BE2C (cell line): ENCODE results near the gene TBC1D8.

ENCODE experiments used
- DNase-seq: peaks from one replicate; pipeline ENCODE4 v3.0.0-alpha.2; 2020
- H3K27me3 ChIP-seq: fragments of 250-450 bp; sonication (Bioruptor Pico); 2 replicates; pipeline ENCODE4 v1.5.1; 2020; ENCODE audit warnings: mild to moderate bottlenecking
- H3K36me3 ChIP-seq: fragments of 250-450 bp; sonication (Bioruptor Pico); 2 replicates; pipeline ENCODE4 v1.5.1; 2020; ENCODE audit warnings: mild to moderate bottlenecking
- H3K4me1 ChIP-seq: fragments of 250-450 bp; sonication (Bioruptor Pico); 2 replicates; pipeline ENCODE4 v1.5.1; 2020
- H3K4me3 ChIP-seq: 2 replicates; pipeline ENCODE4 v1.5.1; 2011; ENCODE audit warnings: low read depth, low read length
- H3K9me3 ChIP-seq: fragments of 250-450 bp; sonication (Bioruptor Pico); 2 replicates; pipeline ENCODE4 v1.5.1; 2020
- CTCF ChIP-seq: IDR thresholded peaks from 2 replicates; pipeline ENCODE4 v1.5.1; 2012; ENCODE audit warnings: mild to moderate bottlenecking, low read depth, low read length

Gene TBC1D8

GRCh38 chr2:101135412-101136296 is 15.5 kb downstream of the TBC1D8 start:
- TF ChIP-seq CTCF: no peak
- Histone ChIP-seq H3K9me3 (no peaks in the 10 kb centered on the region), H3K4me3 (no peak overlapping the region), H3K27me3 (no peaks in the 10 kb centered on the region), H3K4me1 (no peaks in the 10 kb centered on the region), H3K36me3 (no peaks in the 10 kb centered on the region)
- no peak for DNase-seq

- Histone ChIP-seq H3K4me3 (no peak overlapping the region), H3K4me1 (no peaks in the 10 kb centered on the region), H3K27me3 (no peaks in the 10 kb centered on the region), H3K9me3 (no peaks in the 10 kb centered on the region), H3K36me3 (no peaks in the 10 kb centered on the region)
- TF ChIP-seq CTCF: no peak
- DNase-seq: no peak
Measured at GRCh38 chr2:101133492-101134100, 17.6 kb downstream of the TBC1D8 start.

- no peak for DNase-seq
- Histone ChIP-seq H3K36me3 (no peaks in the 10 kb centered on the region), H3K9me3 (no peaks in the 10 kb centered on the region), H3K4me1 (no peaks in the 10 kb centered on the region), H3K4me3 (no peak overlapping the region), H3K27me3 (no peaks in the 10 kb centered on the region)
- no peak for TF ChIP-seq CTCF
Measured at GRCh38 chr2:101132202-101132601, 19.0 kb downstream of the TBC1D8 start.

- no peaks in the 10 kb centered on the region for H3K9me3 ChIP-seq
- no peak for TF ChIP-seq CTCF
- no peak overlapping the region for H3K4me3 ChIP-seq
- no peak for DNase-seq
- no peaks in the 10 kb centered on the region for H3K27me3 ChIP-seq
- no peaks in the 10 kb centered on the region for H3K36me3 ChIP-seq
- H3K4me1 ChIP-seq: no peaks in the 10 kb centered on the region
Measured at GRCh38 chr2:101130081-101130480, 21.1 kb downstream of the TBC1D8 start.

GRCh38 chr2:101127319-101128056 is 23.7 kb downstream of the TBC1D8 start:
- no peaks in the 10 kb centered on the region for H3K4me1 ChIP-seq
- no peaks in the 10 kb centered on the region for H3K27me3 ChIP-seq
- TF ChIP-seq CTCF: no peak
- no peaks in the 10 kb centered on the region for H3K36me3 ChIP-seq
- no peak for DNase-seq
- no peak overlapping the region for H3K4me3 ChIP-seq
- no peaks in the 10 kb centered on the region for H3K9me3 ChIP-seq

GRCh38 chr2:101125808-101126207 is 25.4 kb downstream of the TBC1D8 start:
- Histone ChIP-seq H3K27me3 (no peaks in the 10 kb centered on the region), H3K36me3 (no peaks in the 10 kb centered on the region), H3K9me3 (no peaks in the 10 kb centered on the region), H3K4me1 (no peaks in the 10 kb centered on the region; the same call in 1 of the 2 replicates), H3K4me3 (no peak overlapping the region)
- no peak for DNase-seq
- no peak for TF ChIP-seq CTCF
